Lower leg skin (tissue), 4 donors: ENCODE results near the gene TLR6. TPM values are rescaled to one million over a fixed set of nuclear protein-coding genes. Genes with fewer than 3 reads are reported as not detected.
A peak's percentile ranks its signal among the peaks of the same experiment; 100 is the strongest.

Source experiments
- DNase-seq, 2 donors: peaks; one replicate each; pipeline ENCODE4 v3.0.0-alpha.2; 2019; ENCODE audit warnings: low spot score in 2 of 2
- H3K4me3 ChIP-seq: fragments of 200-600 bp; sonication (generic); 2 replicates; pipeline ENCODE4 v1.5.1; 2017; ENCODE audit warnings: mild to moderate bottlenecking, low read depth; ENCODE audit not compliant: poor library complexity, severe bottlenecking
- CTCF ChIP-seq, 3 donors: fragments of 450-650 bp; IDR thresholded peaks; one replicate each; pipeline ENCODE4 v1.5.1; 2016; ENCODE audit warnings: antibody characterized with exemption in 3 of 3, mild to moderate bottlenecking in 3 of 3, moderate library complexity in 2 of 3
- POLR2A ChIP-seq, 2 donors: fragments of 450-650 bp; IDR thresholded peaks; one replicate each; pipeline ENCODE4 v1.6.1; 2016 to 2017; ENCODE audit warnings: antibody characterized with exemption in 2 of 2, mild to moderate bottlenecking in 1 of 2, moderate library complexity in 1 of 2
- WGBS, 2 donors: methylation state at CpG; one replicate each; pipeline ENCODE4 v1.1.5; 2018; 5-methylcytosine and 5-hydroxymethylcytosine counted together
- intact Hi-C: fragments of 100-400 bp; cut with DNase I; formaldehyde crosslinking; loops from one replicate; pipeline ENCODE4 v1.15.0; 2023; ENCODE audit warnings: low total_unique reads
- total RNA-seq, 4 donors: library from RNA; depleted of rRNA; stranded (reverse); fragments of >200 nt; gene quantifications; one replicate each; pipeline ENCODE4 v1.1.0, GENCODE V29; 2016

The TLR6 gene
- total RNA-seq, 4 donors from 2014 or later: 1.1 to 4.0 (median 2.2) TPM

- TF ChIP-seq CTCF (IDR thresholded peaks at IDR 0.05) (no peak), POLR2A (IDR thresholded peaks at IDR 0.05) (no peak)
- 55 to 69% methylated on average over 7 of the region's 7 CpGs for WGBS, 2 donors
- H3K4me3 ChIP-seq: no peak overlapping the region
- no peak for DNase-seq
- intact Hi-C loops: no loop called here
Observed at GRCh38 chr4:38870098-38870808, 13.6 kb upstream of the TLR6 start.

GRCh38 chr4:38869511-38869910 lies 12.9 kb upstream of the TLR6 start:
- 44 to 56% methylated on average over 2 of the region's 2 CpGs for WGBS, 2 donors
- intact Hi-C loops: no loop called here
- no peak overlapping the region for H3K4me3 ChIP-seq
- TF ChIP-seq POLR2A (IDR thresholded peaks at IDR 0.05) (no peak), CTCF (IDR thresholded peaks at IDR 0.05) (no peak)
- DNase-seq: no peak

DNA sequence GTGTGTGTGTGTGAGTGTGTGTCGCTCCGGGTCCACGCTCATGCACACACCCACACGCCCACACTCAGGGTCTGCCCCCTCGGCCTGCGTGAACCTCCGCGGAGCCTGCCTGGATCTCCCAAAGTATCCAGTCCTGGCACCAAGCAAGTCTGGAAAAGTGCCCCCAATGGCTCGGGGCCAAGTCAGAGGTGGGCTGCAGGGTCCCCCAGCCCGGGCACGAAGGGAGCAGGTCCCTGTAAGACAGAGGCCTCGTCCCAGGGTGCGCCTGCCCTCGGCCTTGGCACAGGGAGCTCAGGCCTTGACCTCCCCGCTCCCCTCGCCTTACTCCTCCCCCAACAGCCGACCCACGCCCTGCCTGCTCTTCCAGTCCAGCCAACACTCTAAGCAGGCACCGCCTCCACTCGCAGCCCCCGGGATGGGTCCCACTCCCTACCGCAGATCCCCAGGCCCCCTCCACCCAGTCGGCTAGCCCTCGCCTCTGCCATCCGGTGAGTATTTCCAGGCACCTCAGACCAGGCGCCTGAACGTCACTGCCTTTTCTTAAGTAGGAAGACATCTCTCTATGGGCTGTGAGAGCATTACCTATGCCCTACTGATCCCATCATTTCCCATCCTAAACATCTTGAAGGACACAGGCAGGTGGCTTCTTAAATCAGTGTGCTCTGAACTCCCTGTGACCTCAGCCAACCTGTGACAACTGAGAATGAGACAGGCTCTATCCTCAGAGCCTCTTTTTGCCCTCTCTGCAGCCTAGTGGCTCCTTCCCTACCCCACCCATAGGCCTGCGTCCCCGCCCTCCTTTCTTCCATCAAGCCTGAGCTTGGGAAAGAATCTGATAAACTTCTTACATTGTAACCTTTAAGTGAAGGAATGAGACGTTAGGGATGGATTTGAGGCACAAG lies 11.7 kb upstream of the TLR6 start:
- peak; percentile 34 to 91 for DNase-seq
- intact Hi-C loops: no loop called here

GRCh38 chr4:38867478-38868058 lies 11.0 kb upstream of the TLR6 start, which contains the start of gene FAM114A1:
Gene FAM114A1 (plus strand): TSS chr4:38867806. CDS start chr4:38878079, 10,273 bp downstream.
- H3K4me3 ChIP-seq: peak within 1 kb of the TSS; percentile 55
- WGBS, 2 donors: 0 to 1% methylated on average over 22 to 30 of the region's 66 CpGs
- DNase-seq: peak; percentile 64 to 94
- no peak for TF ChIP-seq POLR2A (IDR thresholded peaks at IDR 0.05)
- TF ChIP-seq CTCF (IDR thresholded peaks at IDR 0.05): no peak
- intact Hi-C loops: no loop called here

More for the DNA sequence above, 11.7 kb upstream of the TLR6 start:
- TF ChIP-seq POLR2A (IDR thresholded peaks at IDR 0.05) (no peak), CTCF (IDR thresholded peaks at IDR 0.05) (no peak)
- H3K4me3 ChIP-seq: peak overlapping the region; percentile 55
- 16 to 18% methylated on average over 29 of the region's 30 CpGs for WGBS, 2 donors

DNA sequence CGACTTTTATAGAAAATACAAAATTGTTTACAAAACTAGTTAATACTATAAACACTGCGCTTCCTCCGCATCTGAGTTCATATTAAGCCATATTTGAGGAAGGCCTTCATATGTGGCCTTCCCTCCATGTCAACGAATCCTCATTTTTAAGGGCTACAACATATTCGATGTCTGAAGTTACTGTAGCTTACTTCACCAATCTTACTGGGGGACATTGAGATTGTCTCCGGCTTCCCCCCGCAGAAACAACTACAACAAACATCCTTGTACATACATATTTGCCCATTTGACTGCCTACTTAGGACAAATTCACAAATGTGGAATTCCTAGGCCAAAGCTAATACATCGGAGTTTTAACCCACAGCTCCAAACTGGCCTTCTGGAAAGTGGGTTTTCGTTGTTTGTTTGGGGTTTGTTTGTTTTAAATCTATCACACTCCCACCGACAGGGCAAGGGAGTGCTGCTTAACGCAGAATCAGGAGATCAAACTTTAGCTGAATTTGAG lies 10.4 kb upstream of the TLR6 start:
- WGBS, 2 donors: 48 to 52% methylated on average over 11 of the region's 11 CpGs
- no peak overlapping the region for H3K4me3 ChIP-seq
- TF ChIP-seq CTCF (IDR thresholded peaks at IDR 0.05) (no peak), POLR2A (IDR thresholded peaks at IDR 0.05) (no peak)
- DNase-seq: no peak
- intact Hi-C loops: no loop called here
